Stomach (tissue), 4 donors: Measurements from ENCODE around the gene MYO18B.

ENCODE experiments used
- CTCF ChIP-seq, 7 experiments: fragments of 450-650 bp in 4 of 7; fragments of 200-600 bp in 3 of 7; sonication (generic) in 3 of 7; IDR thresholded peaks; one replicate each; pipeline ENCODE4 v1.5.1; 2016 to 2019; ENCODE audit warnings: antibody characterized with exemption in 7 of 7, control low read depth in 2 of 7, mild to moderate bottlenecking in 1 of 7
- EP300 ChIP-seq: sonication (generic); formaldehyde crosslinking; IDR thresholded peaks from one replicate; pipeline ENCODE4 v1.6.1; 2017; ENCODE audit warnings: antibody characterized with exemption
- POLR2A ChIP-seq, 4 donors: fragments of 450-650 bp; IDR thresholded peaks; one replicate each; pipeline ENCODE4 v1.6.1; 2016; ENCODE audit warnings: antibody characterized with exemption in 4 of 4, control low read depth in 2 of 4, mild to moderate bottlenecking in 1 of 4, moderate library complexity in 1 of 4

- no peak for TF ChIP-seq CTCF (IDR thresholded peaks at IDR 0.05)
- TF ChIP-seq POLR2A (IDR thresholded peaks at IDR 0.05): no peak
- no peak for TF ChIP-seq EP300
Measured at GRCh38 chr22:26068571-26068970, 326.6 kb downstream of the MYO18B start.
